Ishikawa (cell line): ENCODE results near the gene SLC25A48.

Experiments
- CEBPB ChIP-seq: IDR thresholded peaks from 2 replicates; pipeline ENCODE4 v1.6.1; 2012
- CREB1 ChIP-seq: IDR thresholded peaks from 2 replicates; pipeline ENCODE4 v1.6.1; 2012; ENCODE audit warnings: low read depth
- EGR1 ChIP-seq: IDR thresholded peaks from 2 replicates; pipeline ENCODE4 v1.6.1; 2012
- EP300 ChIP-seq: IDR thresholded peaks from 2 replicates; pipeline ENCODE4 v1.6.1; 2012; ENCODE audit warnings: borderline replicate concordance
- FOXM1 ChIP-seq: IDR thresholded peaks from 2 replicates; pipeline ENCODE4 v1.6.1; 2012; ENCODE audit warnings: low read depth, borderline replicate concordance
- NFIC ChIP-seq: IDR thresholded peaks from 2 replicates; pipeline ENCODE4 v1.6.1; 2012
- RAD21 ChIP-seq: IDR thresholded peaks from 2 replicates; pipeline ENCODE4 v1.6.1; 2012; ENCODE audit warnings: low read depth
- REST ChIP-seq: IDR thresholded peaks from 2 replicates; pipeline ENCODE4 v1.6.1; 2012; ENCODE audit warnings: low read depth, mild to moderate bottlenecking
- TAF1 ChIP-seq: IDR thresholded peaks from 2 replicates; pipeline ENCODE4 v1.6.1; 2012; ENCODE audit warnings: low read depth, mild to moderate bottlenecking
- TCF12 ChIP-seq: IDR thresholded peaks from 2 replicates; pipeline ENCODE4 v1.6.1; 2012; ENCODE audit warnings: low read depth
- TEAD4 ChIP-seq: IDR thresholded peaks from 2 replicates; pipeline ENCODE4 v1.6.1; 2012
- USF1 ChIP-seq: IDR thresholded peaks from 2 replicates; pipeline ENCODE4 v1.6.1; 2012
- YY1 ChIP-seq: IDR thresholded peaks from 2 replicates; pipeline ENCODE4 v1.6.1; 2012; ENCODE audit warnings: low read depth
- ZBTB7A ChIP-seq: IDR thresholded peaks from 2 replicates; pipeline ENCODE4 v1.6.1; 2012; ENCODE audit warnings: low read depth
- TF ChIP-seq, protein P1 (sequence below): IDR thresholded peaks from 2 replicates; pipeline ENCODE4 v1.6.1; 2012

SLC25A48 gene

GRCh38 chr5:135829179-135829578 lies 5.3 kb upstream of the SLC25A48 start:
- TF ChIP-seq FOXM1 = no peak
- TF ChIP-seq NFIC = no peak
- no peak for TF ChIP-seq YY1

- no peak for TF ChIP-seq TEAD4
- TF ChIP-seq CEBPB = no peak
- no peak for TF ChIP-seq YY1
- TF ChIP-seq FOXM1 = no peak
- 0 out of 2 replicates have a peak, but pooled peaks have one; percentile 11 for TF ChIP-seq NFIC
- peak; percentile 72 for TF ChIP-seq RAD21
- no peak for TF ChIP-seq USF1
Measured at GRCh38 chr5:135829681-135830383, 4.6 kb upstream of the SLC25A48 start.

DNA sequence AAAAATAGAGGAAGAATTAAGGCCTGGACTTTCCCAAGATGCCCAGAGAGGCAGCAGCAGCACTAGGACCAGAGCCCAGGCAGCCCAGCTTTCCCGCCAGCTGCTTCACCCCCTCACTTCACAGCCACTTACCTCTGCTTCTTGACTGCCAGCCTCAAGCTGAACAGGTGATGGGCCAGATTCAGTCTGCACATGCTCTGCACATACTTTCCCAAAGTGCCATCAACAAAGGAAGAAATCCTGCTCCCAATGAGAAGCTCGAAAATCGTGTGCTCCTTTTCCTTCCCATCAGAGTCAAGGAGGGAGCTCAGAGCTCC lies 4.1 kb upstream of the SLC25A48 start:
- TF ChIP-seq YY1 = no peak
- no peak for TF ChIP-seq REST
- TF ChIP-seq TEAD4 = no peak
- no peak for TF ChIP-seq EP300
- TF ChIP-seq RAD21 = no peak
- no peak for TF ChIP-seq CREB1
- no peak for TF ChIP-seq USF1
- no peak for TF ChIP-seq CEBPB
- no peak for TF ChIP-seq ZBTB7A
- no peak for TF ChIP-seq TAF1
- TF ChIP-seq, protein P1, sequence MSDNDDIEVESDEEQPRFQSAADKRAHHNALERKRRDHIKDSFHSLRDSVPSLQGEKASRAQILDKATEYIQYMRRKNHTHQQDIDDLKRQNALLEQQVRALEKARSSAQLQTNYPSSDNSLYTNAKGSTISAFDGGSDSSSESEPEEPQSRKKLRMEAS = no peak
- no peak for TF ChIP-seq FOXM1

- TF ChIP-seq EP300 (no peak), RAD21 (no peak), TAF1 (no peak), TCF12 (no peak), USF1 (no peak), CREB1 (no peak), YY1 (no peak), FOXM1 (no peak), TEAD4 (no peak), EGR1 (no peak), CEBPB (no peak), ZBTB7A (no peak), REST (no peak), NFIC (no peak)
- TF ChIP-seq, protein P1 = no peak
Measured at GRCh38 chr5:135830876-135831275, 3.6 kb upstream of the SLC25A48 start.

GRCh38 chr5:135831439-135831838 lies 3.0 kb upstream of the SLC25A48 start:
- TF ChIP-seq EP300 (no peak), NFIC (no peak), EGR1 (no peak), CREB1 (no peak), REST (no peak), YY1 (no peak), TAF1 (no peak), USF1 (no peak), RAD21 (no peak), TCF12 (no peak), TEAD4 (no peak), CEBPB (no peak), FOXM1 (no peak), ZBTB7A (no peak)
- TF ChIP-seq, protein P1 = no peak
